ENCODE data around the gene ZSCAN31.
"Not testable (repeated sequence)": the region's sequence is repeated elsewhere in the genome, so short reads cannot be mapped to it uniquely, and the experiment has no call there.

Gene ZSCAN31

DNA sequence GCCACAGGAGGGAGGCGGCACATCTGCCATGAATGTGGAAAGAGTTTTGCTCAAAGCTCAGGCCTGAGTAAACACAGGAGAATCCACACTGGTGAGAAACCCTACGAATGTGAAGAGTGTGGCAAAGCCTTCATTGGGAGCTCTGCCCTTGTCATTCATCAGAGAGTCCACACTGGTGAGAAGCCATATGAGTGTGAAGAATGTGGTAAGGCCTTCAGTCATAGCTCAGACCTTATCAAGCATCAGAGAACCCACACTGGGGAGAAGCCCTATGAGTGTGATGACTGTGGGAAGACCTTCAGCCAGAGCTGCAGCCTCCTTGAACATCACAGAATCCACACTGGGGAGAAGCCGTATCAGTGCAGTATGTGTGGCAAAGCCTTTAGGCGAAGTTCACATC is 29.6 kb upstream of the ZSCAN31 start:
- H3K27ac Mint-ChIP-seq (ENCODE audit: low read depth); DNase-seq (ENCODE audit: low spot score in 2 of 2); H3K27me3 Mint-ChIP-seq; H3K9me3 Mint-ChIP-seq; H3K4me1 Mint-ChIP-seq; ATAC-seq (replicated peaks; ENCODE audit: extremely low read depth, poor library complexity, severe bottlenecking); H3K4me3 Mint-ChIP-seq: not testable (repeated sequence)
- peaks cover 13% of the 10 kb centered on the region for H3K36me3 Mint-ChIP-seq (ENCODE audit: insufficient read depth)

DNA sequence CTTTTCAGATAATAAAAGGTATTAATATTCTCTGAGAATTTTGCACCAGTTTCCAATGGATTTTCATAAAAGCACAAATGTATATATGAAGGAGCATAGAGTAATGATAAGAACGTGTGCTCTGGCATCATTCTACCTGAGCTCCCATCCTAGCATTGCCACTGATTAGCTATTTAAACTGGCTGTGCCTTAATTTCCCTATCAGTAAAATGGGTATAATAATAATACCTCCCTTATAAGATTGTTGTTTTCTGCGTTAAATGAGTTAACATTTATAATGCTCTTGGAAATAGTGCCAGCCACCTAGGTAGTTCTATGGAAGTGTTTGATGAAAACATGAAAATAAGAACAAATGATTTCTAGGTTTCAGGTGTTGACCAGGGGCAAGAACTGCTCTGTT is 25.0 kb upstream of the ZSCAN31 start:
- H3K27me3 Mint-ChIP-seq = no peaks in the 10 kb centered on the region
- no peak overlapping the region for H3K27ac Mint-ChIP-seq (ENCODE audit: low read depth)
- H3K4me1 Mint-ChIP-seq = peaks cover 4% of the 10 kb centered on the region
- no peaks in the 10 kb centered on the region for H3K9me3 Mint-ChIP-seq
- no peak overlapping the region for H3K4me3 Mint-ChIP-seq
- no peak for DNase-seq (ENCODE audit: low spot score in 2 of 2)
- ATAC-seq (replicated peaks; ENCODE audit: extremely low read depth, poor library complexity, severe bottlenecking) = no peak
- H3K36me3 Mint-ChIP-seq (ENCODE audit: insufficient read depth) = peaks cover 12% of the 10 kb centered on the region

DNA sequence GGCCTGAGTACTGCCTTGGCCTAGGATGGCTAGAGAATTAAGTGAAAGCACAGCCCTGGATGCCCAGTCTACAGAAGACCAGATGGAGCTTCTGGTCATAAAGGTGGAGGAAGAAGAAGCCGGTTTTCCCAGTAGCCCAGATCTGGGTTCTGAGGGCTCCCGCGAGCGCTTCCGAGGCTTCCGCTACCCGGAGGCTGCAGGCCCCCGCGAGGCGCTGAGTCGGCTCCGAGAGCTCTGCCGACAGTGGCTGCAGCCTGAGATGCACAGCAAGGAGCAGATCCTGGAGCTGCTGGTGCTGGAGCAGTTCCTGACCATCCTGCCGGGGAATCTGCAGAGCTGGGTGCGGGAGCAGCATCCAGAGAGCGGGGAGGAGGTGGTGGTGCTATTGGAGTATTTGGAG is 23.6 kb upstream of the ZSCAN31 start:
- peaks cover 11% of the 10 kb centered on the region for H3K4me1 Mint-ChIP-seq
- not testable (repeated sequence) for H3K36me3 Mint-ChIP-seq (ENCODE audit: insufficient read depth); H3K9me3 Mint-ChIP-seq; H3K27ac Mint-ChIP-seq (ENCODE audit: low read depth); H3K27me3 Mint-ChIP-seq; H3K4me3 Mint-ChIP-seq; ATAC-seq (replicated peaks; ENCODE audit: extremely low read depth, poor library complexity, severe bottlenecking); DNase-seq (ENCODE audit: low spot score in 2 of 2)

DNA sequence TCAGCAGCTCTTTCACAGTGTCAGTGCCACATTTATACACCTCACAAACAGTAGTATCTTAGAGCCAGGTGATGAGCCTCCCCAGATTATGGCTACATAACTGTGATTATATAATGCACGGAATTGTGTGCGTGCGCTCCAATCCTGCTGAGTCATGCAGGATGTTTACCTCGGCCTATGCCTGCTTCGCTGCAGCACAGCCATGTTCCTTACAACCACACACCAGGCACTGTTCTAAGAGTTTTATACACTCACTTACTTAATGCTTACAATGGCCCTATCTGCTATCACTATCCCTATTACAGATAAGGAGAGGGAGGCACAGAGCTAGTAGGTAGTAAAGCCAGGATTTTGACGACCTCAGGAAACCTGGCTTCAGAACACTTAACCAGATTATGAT is 21.1 kb upstream of the ZSCAN31 start:
- no peaks in the 10 kb centered on the region for H3K27me3 Mint-ChIP-seq
- ATAC-seq (replicated peaks; ENCODE audit: extremely low read depth, poor library complexity, severe bottlenecking) (no peak), DNase-seq (ENCODE audit: low spot score in 2 of 2) (no peak)
- peaks cover 17% of the 10 kb centered on the region for H3K4me1 Mint-ChIP-seq
- peak overlapping the region; percentile 27 for H3K4me3 Mint-ChIP-seq
- H3K27ac Mint-ChIP-seq (ENCODE audit: low read depth) = no peak overlapping the region
- H3K36me3 Mint-ChIP-seq (ENCODE audit: insufficient read depth) = peaks cover 4% of the 10 kb centered on the region
- H3K9me3 Mint-ChIP-seq = no peaks in the 10 kb centered on the region

DNA sequence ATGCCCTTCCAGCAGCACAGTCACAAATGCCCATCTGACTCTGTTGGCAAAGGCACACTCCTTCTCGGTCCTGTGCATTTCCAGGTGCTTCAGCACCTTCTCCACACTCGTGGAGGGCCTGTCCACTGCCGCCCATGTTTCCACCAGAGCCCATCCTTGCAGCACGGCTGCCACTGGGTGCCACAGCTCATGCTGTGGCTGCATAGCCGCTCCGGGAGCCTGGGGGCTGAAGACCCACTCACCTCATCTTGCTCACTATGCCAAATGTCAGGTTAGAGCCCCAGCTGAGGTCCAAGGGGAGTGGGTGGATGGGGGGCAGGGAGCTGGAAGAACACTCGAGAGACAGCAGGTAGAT is 20.7 kb upstream of the ZSCAN31 start:
- Mint-ChIP-seq H3K27me3 (no peaks in the 10 kb centered on the region), H3K36me3 (ENCODE audit: insufficient read depth) (peaks cover 4% of the 10 kb centered on the region), H3K9me3 (no peaks in the 10 kb centered on the region), H3K4me1 (peaks cover 21% of the 10 kb centered on the region), H3K4me3 (peak overlapping the region; percentile 27), H3K27ac (ENCODE audit: low read depth) (no peak overlapping the region)
- ATAC-seq (replicated peaks; ENCODE audit: extremely low read depth, poor library complexity, severe bottlenecking) (no peak), DNase-seq (ENCODE audit: low spot score in 2 of 2) (no peak)

DNA sequence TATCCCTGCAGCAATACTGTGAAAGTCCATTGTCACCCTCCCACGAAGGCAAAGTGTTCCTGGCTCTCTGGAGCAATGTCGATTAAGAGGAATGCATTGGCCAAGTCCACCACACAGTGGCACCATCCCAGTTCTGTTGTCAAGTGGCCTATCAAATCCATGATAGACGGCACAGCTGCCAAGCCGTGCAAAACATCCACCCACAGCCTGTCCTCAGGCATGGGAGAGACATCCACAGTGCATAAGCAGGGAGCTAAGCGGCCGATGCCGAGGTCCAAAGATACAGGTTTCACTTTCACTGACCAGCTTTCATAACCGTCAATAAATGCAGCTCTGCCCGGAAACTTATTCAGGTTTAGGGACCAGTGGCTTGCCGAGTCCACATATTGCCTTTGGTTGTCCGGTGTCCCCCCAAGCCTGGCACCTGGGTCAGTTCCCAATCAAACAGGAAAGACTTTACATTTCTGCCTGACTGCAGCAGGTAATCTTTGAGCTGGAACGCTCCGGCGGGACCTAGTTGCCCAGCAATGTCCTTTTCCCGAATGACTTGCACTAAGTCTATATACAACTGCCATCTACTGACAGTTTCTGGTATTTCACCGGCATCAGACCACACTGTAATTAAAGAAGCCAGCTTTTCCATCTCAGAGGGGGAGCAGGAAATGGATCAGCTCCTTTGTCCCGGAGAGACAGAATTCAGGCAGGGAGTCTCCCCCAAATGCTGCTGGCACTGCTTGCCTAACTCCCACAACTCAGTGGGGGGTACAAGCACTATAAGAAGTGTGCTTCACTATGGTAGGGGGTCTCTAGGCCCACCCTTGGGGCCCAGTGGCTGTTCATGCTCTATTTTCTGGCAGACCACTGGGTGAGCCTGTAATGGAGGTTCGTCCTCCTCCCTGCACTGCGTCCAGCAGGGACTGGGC is 20.1 kb upstream of the ZSCAN31 start:
- H3K4me1 Mint-ChIP-seq = peaks cover 27% of the 10 kb centered on the region
- H3K36me3 Mint-ChIP-seq (ENCODE audit: insufficient read depth) = peaks cover 6% of the 10 kb centered on the region
- DNase-seq (ENCODE audit: low spot score in 2 of 2) = peak; percentile 39 to 52
- H3K9me3 Mint-ChIP-seq = no peaks in the 10 kb centered on the region
- H3K4me3 Mint-ChIP-seq = peak overlapping the region; percentile 86
- ATAC-seq (replicated peaks; ENCODE audit: extremely low read depth, poor library complexity, severe bottlenecking) = peak; percentile 75
- H3K27me3 Mint-ChIP-seq = no peaks in the 10 kb centered on the region
- H3K27ac Mint-ChIP-seq (ENCODE audit: low read depth) = peak overlapping the region; percentile 77

DNA sequence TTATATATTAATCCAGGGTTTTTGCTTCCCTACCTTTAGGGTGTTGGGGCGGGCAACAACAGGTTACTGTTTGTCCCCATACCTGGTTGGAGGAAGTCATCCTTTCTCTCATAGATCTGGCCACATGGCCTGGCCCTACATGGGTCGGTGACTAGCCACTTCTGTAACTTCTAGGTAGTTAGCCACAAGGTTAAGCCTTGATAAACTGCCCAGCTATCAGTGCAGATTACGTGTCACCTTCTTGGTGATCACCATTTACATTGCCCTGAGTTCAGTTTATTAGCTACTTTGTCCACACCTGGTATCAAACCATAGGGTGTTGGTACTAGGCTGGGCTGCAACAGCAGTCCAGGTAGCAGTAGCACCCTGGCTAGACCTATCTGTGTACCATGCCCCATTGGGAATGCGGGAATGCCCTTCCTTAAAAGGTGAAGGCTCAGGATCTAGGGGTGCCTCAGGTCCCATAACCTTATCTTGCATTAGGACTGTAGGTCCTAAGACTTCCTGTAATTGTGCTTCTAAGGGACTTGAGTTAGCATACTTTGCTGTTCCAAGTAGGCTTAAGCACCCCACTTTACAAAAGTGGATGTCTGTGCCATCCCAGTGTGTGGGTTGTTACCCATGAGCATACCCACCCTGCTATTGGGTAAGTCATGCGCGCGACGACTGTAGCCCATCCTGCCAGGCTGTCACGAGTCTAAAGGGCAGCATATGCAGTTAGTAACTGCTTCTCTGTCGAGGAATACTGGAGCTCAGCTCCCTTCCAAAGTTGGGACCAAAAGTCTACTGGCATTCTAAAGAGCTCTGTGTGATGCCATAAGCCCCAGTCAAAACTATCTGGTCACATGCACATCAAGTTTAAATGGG is 19.0 kb upstream of the ZSCAN31 start:
- no peaks in the 10 kb centered on the region for H3K27me3 Mint-ChIP-seq
- peak overlapping the region; percentile 77 for H3K27ac Mint-ChIP-seq (ENCODE audit: low read depth)

DNA sequence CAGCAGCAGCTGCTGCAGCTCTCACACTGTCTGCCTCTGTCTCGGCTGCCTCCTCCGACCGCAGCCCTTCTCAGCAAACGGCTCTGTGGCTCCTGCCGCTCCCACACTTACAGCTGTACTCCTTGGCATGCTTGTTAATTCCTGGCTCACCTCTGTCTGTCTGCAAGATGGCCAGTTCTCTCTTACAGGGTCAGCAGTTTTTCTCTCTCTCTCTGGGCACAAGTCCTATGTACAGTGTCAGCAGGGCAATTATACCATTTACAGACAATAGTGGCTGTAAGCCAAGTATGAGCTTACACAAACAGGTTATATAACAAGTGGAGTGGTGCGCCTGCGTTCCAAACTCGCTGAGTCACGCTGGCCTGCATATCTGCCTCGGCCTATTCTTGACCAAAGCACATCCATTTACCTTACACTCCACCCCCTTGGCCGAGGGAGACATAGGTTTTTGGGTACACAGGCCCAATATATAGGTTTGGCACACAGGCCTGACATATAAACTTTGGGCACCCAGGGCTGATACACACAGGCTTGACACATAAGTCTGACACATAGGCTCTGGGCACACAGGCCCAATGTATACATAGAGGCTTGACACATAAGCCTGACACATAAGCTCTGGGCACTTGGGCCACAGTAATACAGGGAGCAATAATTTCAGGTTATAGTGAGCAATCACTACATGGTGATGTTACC is 18.2 kb upstream of the ZSCAN31 start:
- H3K27ac Mint-ChIP-seq (ENCODE audit: low read depth) = no peak overlapping the region
- peaks cover 8% of the 10 kb centered on the region for H3K36me3 Mint-ChIP-seq (ENCODE audit: insufficient read depth)
- no peaks in the 10 kb centered on the region for H3K27me3 Mint-ChIP-seq
- no peaks in the 10 kb centered on the region for H3K9me3 Mint-ChIP-seq
- no peak overlapping the region for H3K4me3 Mint-ChIP-seq
- DNase-seq (ENCODE audit: low spot score in 2 of 2) (no peak), ATAC-seq (replicated peaks; ENCODE audit: extremely low read depth, poor library complexity, severe bottlenecking) (no peak)
- peaks cover 45% of the 10 kb centered on the region for H3K4me1 Mint-ChIP-seq

More for the DNA sequence above, 19.0 kb upstream of the ZSCAN31 start:
- ATAC-seq (replicated peaks; ENCODE audit: extremely low read depth, poor library complexity, severe bottlenecking) (no peak), DNase-seq (ENCODE audit: low spot score in 2 of 2) (no peak)
- Mint-ChIP-seq H3K9me3 (no peaks in the 10 kb centered on the region), H3K4me1 (peaks cover 37% of the 10 kb centered on the region), H3K36me3 (ENCODE audit: insufficient read depth) (peaks cover 4% of the 10 kb centered on the region), H3K4me3 (peak overlapping the region; percentile 86)

DNA sequence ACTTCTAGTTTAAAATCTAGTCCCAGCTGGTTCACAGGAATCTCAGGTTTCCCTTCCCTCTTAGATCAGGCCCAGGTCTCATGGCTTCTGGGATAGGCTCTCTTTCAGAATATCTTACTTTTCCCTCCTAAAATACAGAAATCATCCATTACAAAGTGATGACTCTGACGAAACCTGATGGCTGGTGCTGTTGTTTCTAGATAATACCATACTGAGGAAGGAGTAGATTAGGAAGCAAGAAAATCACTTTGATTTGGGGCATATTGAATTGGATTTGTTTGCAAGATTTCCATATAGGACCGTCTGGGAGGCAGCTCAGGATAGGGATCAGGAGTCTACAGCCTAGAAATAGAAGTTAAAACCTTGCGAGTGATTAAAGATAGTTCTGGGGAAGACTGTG is 17.4 kb upstream of the ZSCAN31 start:
- H3K27me3 Mint-ChIP-seq = peaks cover under 1% of the 10 kb centered on the region
- ATAC-seq (replicated peaks; ENCODE audit: extremely low read depth, poor library complexity, severe bottlenecking) (no peak), DNase-seq (ENCODE audit: low spot score in 2 of 2) (no peak)
- H3K4me1 Mint-ChIP-seq = peaks cover 45% of the 10 kb centered on the region
- H3K9me3 Mint-ChIP-seq = no peaks in the 10 kb centered on the region
- H3K27ac Mint-ChIP-seq (ENCODE audit: low read depth) = no peak overlapping the region
- H3K36me3 Mint-ChIP-seq (ENCODE audit: insufficient read depth) = peaks cover 8% of the 10 kb centered on the region
- H3K4me3 Mint-ChIP-seq = no peak overlapping the region

DNA sequence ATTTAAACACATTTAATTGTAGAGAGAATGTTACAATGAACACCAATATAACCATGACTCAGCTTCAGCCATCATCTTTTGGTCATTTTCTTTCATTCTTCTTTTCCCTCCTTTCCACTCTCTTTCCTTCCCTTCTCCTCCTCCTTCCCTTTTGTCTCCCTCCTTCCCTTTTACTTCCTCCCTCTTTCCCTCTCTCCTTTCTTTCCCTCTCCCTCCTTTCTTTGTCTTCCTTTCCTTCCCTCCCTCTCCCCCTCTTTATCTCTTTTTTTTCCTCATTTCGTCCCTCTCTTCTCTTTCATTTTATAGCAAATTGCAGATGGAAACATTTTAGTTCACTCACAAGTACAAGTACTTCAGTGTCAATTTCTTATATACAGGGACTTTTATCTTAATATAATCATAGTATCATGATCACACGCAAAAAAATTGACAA is 15.6 kb upstream of the ZSCAN31 start:
- Mint-ChIP-seq H3K27ac (ENCODE audit: low read depth) (peak overlapping the region; percentile 97), H3K27me3 (peaks cover 19% of the 10 kb centered on the region), H3K4me3 (peak overlapping the region; percentile 99), H3K9me3 (no peaks in the 10 kb centered on the region), H3K36me3 (ENCODE audit: insufficient read depth) (peaks cover 8% of the 10 kb centered on the region), H3K4me1 (peaks cover 45% of the 10 kb centered on the region)
- DNase-seq (ENCODE audit: low spot score in 2 of 2) (no peak), ATAC-seq (replicated peaks; ENCODE audit: extremely low read depth, poor library complexity, severe bottlenecking) (no peak)

DNA sequence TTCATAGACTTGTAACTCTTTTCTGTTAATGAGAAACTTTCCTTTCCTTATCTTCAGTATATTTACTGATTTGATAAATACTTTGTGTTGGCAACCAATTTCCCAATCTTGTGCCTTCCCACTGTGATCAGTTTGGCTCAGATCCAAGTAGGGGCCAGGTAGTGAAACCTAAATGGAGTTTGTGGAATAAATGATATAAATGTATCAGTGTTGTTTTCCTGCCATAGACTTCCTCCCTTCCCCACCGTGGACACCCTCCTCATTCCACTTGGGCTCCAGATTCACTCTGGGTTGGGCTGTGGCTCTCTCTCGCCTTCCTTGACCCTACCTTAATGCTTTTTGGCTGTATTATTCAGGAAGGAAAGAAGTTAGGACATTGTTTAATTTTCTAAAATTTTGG is 15.1 kb upstream of the ZSCAN31 start:
- DNase-seq (ENCODE audit: low spot score in 2 of 2) (no peak), ATAC-seq (replicated peaks; ENCODE audit: extremely low read depth, poor library complexity, severe bottlenecking) (no peak)
- peaks cover 19% of the 10 kb centered on the region for H3K27me3 Mint-ChIP-seq
- peak overlapping the region; percentile 97 for H3K27ac Mint-ChIP-seq (ENCODE audit: low read depth)
- peaks cover 8% of the 10 kb centered on the region for H3K36me3 Mint-ChIP-seq (ENCODE audit: insufficient read depth)
- H3K4me3 Mint-ChIP-seq = peak overlapping the region; percentile 99
- no peaks in the 10 kb centered on the region for H3K9me3 Mint-ChIP-seq
- H3K4me1 Mint-ChIP-seq = peaks cover 42% of the 10 kb centered on the region

Data from central memory CD8-positive, alpha-beta T cell (primary cell).